Epithelial cell of prostate (primary cell): Measurements from ENCODE around the gene LRRK1.
A peak's percentile ranks its signal among the peaks of the same experiment; 100 is the strongest.

ENCODE experiments used
- DNase-seq: peaks from one replicate; pipeline ENCODE4 v3.0.0-alpha.2; 2011; ENCODE audit warnings: low read depth, low spot score
- H3K27ac ChIP-seq: fragments of 450-650 bp; 2 replicates; pipeline ENCODE4 v1.5.1; 2017; ENCODE audit warnings: mild to moderate bottlenecking

The LRRK1 gene

GRCh38 chr15:100909989-100910955 lies 8.9 kb upstream of the LRRK1 start:
- DNase-seq = no peak
- no peak overlapping the region for H3K27ac ChIP-seq

GRCh38 chr15:100911086-100911485 lies 8.1 kb upstream of the LRRK1 start:
- no peak overlapping the region for H3K27ac ChIP-seq
- no peak for DNase-seq

GRCh38 chr15:100913961-100914360 lies 5.2 kb upstream of the LRRK1 start:
- no peak for DNase-seq
- no peak overlapping the region for H3K27ac ChIP-seq

- DNase-seq = no peak
- H3K27ac ChIP-seq = peak overlapping the region; percentile 1
These were observed 4.3 kb upstream of the LRRK1 start for GRCh38 chr15:100914876-100915275.

- peak; percentile 45 for DNase-seq
- H3K27ac ChIP-seq = peak overlapping the region; percentile 69
These were observed 995 bp upstream of the LRRK1 start for GRCh38 chr15:100918034-100918689.

GRCh38 chr15:100919481-100920405 lies 586 bp downstream of the LRRK1 start:
- no peak for DNase-seq
- peak overlapping the region; percentile 69 for H3K27ac ChIP-seq

GRCh38 chr15:100920516-100921135 lies 1.5 kb downstream of the LRRK1 start:
- DNase-seq = no peak
- no peak overlapping the region for H3K27ac ChIP-seq

- DNase-seq = no peak
These were observed 3.3 kb downstream of the LRRK1 start for GRCh38 chr15:100922192-100923040.

GRCh38 chr15:100923076-100923475 lies 3.9 kb downstream of the LRRK1 start:
- no peak overlapping the region for H3K27ac ChIP-seq
- DNase-seq = no peak

More at GRCh38 chr15:100922192-100923040, 3.3 kb downstream of the LRRK1 start:
- no peak overlapping the region for H3K27ac ChIP-seq

- no peak for DNase-seq
- no peak overlapping the region for H3K27ac ChIP-seq
These were observed 4.7 kb downstream of the LRRK1 start for GRCh38 chr15:100923902-100924301.

- no peak for DNase-seq
- H3K27ac ChIP-seq = no peak overlapping the region
These were observed 5.3 kb downstream of the LRRK1 start for GRCh38 chr15:100924436-100924835.

GRCh38 chr15:100925480-100925879 lies 6.3 kb downstream of the LRRK1 start:
- no peak for DNase-seq
- no peak overlapping the region for H3K27ac ChIP-seq

GRCh38 chr15:100926258-100926657 lies 7.1 kb downstream of the LRRK1 start:
- no peak for DNase-seq
- H3K27ac ChIP-seq = no peak overlapping the region

GRCh38 chr15:100926971-100927756 lies 8.0 kb downstream of the LRRK1 start:
- DNase-seq = no peak
- H3K27ac ChIP-seq = no peak overlapping the region

- DNase-seq = no peak
- H3K27ac ChIP-seq = peak overlapping the region; percentile 47
These were observed 9.6 kb downstream of the LRRK1 start for GRCh38 chr15:100928632-100929280.

- peak overlapping the region; percentile 47 for H3K27ac ChIP-seq
- no peak for DNase-seq
These were observed 10.5 kb downstream of the LRRK1 start for GRCh38 chr15:100929641-100930042.

GRCh38 chr15:100930306-100930848 lies 11.2 kb downstream of the LRRK1 start:
- DNase-seq = no peak
- no peak overlapping the region for H3K27ac ChIP-seq
